Right atrium auricular region (tissue), 2 donors: ENCODE results near the gene UHRF1. TPM values are rescaled to one million over a fixed set of nuclear protein-coding genes. Genes with fewer than 3 reads are reported as not detected.
"Not testable (repeated sequence)": the region's sequence is repeated elsewhere in the genome, so short reads cannot be mapped to it uniquely, and the experiment has no call there.

Experiments
- DNase-seq: peaks from one replicate; pipeline ENCODE4 v3.0.0-alpha.2; 2019; ENCODE audit warnings: low spot score
- H3K27ac ChIP-seq, 2 donors: fragments of 200-600 bp; sonication (generic); 1 replicate in 1 of 2; 2 replicates in 1 of 2; pipeline ENCODE4 v1.5.1; 2016 to 2019
- H3K27me3 ChIP-seq, 2 donors: fragments of 200-600 bp; sonication (generic); one replicate each; pipeline versions ENCODE4 v1.5.1 to v1.6.0; 2017 to 2019
- H3K36me3 ChIP-seq: fragments of 200-600 bp; sonication (generic); one replicate; pipeline ENCODE4 v1.5.1; 2016
- H3K4me1 ChIP-seq, 2 donors: fragments of 200-600 bp; sonication (generic); one replicate each; pipeline versions ENCODE4 v1.5.1 to v1.6.0; 2017 to 2019
- H3K4me3 ChIP-seq, 2 donors: fragments of 200-600 bp; sonication (generic); 1 replicate in 1 of 2; 2 replicates in 1 of 2; pipeline ENCODE4 v1.5.1; 2017 to 2019; ENCODE audit warnings: mild to moderate bottlenecking in 1 of 2, moderate library complexity in 1 of 2
- H3K9me3 ChIP-seq, 2 donors: fragments of 200-600 bp; sonication (generic); one replicate each; pipeline ENCODE4 v1.5.1; 2019
- total RNA-seq, 2 donors: library from RNA; depleted of rRNA; stranded (reverse); fragments of >200 nt; gene quantifications; one replicate each; pipeline ENCODE4 v1.1.0, GENCODE V29; 2016
- TF ChIP-seq, protein P1 (sequence below), 2 donors: fragments of 200-600 bp; sonication (generic); IDR thresholded peaks; one replicate each; pipeline ENCODE4 v1.5.1; 2019; ENCODE audit warnings: antibody characterized with exemption in 2 of 2

UHRF1 gene
- total RNA-seq, 2 donors from 2014 or later, result 0.28 to 0.33 TPM

DNA sequence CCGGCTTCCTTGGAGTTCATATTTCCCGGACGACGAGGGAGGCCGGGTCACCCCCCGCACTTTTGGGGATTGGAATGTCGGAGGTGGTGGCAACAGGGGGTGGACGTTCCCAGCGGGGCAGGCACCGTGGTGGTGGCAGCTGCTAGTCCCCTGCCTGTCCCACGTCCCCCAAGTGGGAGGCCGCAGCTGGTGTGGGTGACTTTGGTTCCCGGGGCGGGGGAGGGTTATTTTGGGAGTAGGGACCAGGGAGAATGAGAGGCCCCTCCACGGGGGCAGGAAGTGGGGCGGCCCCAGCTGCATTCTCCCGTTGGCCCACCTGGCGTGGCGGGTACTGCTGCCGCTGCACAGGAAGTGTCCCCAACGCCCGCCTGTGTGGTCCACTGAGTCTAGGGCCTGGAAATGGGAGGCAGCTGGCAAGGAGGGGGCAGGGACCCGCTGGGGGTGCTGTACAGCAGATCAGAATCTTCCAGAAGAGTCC is 30.8 kb upstream of the UHRF1 start:
- H3K4me1 ChIP-seq, result peaks cover 0 to 9% of the 10 kb centered on the region in 2 donors
- H3K27me3 ChIP-seq, result no peaks in the 10 kb centered on the region
- H3K36me3 ChIP-seq, result no peaks in the 10 kb centered on the region
- no peak for DNase-seq
- H3K27ac ChIP-seq, result no peak overlapping the region
- H3K4me3 ChIP-seq, result no peak overlapping the region
- H3K9me3 ChIP-seq, result no peaks in the 10 kb centered on the region
- TF ChIP-seq, protein P1, sequence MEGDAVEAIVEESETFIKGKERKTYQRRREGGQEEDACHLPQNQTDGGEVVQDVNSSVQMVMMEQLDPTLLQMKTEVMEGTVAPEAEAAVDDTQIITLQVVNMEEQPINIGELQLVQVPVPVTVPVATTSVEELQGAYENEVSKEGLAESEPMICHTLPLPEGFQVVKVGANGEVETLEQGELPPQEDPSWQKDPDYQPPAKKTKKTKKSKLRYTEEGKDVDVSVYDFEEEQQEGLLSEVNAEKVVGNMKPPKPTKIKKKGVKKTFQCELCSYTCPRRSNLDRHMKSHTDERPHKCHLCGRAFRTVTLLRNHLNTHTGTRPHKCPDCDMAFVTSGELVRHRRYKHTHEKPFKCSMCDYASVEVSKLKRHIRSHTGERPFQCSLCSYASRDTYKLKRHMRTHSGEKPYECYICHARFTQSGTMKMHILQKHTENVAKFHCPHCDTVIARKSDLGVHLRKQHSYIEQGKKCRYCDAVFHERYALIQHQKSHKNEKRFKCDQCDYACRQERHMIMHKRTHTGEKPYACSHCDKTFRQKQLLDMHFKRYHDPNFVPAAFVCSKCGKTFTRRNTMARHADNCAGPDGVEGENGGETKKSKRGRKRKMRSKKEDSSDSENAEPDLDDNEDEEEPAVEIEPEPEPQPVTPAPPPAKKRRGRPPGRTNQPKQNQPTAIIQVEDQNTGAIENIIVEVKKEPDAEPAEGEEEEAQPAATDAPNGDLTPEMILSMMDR (IDR thresholded peaks at IDR 0.05), result no peak

DNA sequence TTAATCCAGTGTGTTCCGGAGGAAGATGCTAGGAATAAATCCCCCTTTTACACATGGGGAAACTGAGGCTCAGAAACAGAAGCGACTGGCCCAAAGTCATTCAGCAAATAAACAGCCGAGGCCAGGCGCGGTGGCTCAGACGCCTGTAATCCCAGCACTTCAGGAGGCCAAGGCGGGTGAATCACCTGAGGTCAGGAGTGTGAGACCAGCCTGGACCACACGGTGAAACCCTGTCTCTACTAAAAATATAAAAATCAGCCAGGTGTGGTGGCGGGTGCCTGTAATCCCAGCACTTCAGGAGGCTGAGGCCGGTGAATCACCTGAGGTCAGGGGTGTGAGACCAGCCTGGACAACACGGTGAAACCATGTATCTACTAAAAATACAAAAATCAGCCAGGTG is 30.3 kb upstream of the UHRF1 start:
- Histone ChIP-seq H3K9me3 (no peaks in the 10 kb centered on the region), H3K4me3 (no peak overlapping the region), H3K4me1 (peaks cover 0 to 9% of the 10 kb centered on the region in 2 donors), H3K27ac (no peak overlapping the region), H3K27me3 (no peaks in the 10 kb centered on the region), H3K36me3 (no peaks in the 10 kb centered on the region)
- DNase-seq, result no peak
- TF ChIP-seq, protein P1 (IDR thresholded peaks at IDR 0.05), result no peak

DNA sequence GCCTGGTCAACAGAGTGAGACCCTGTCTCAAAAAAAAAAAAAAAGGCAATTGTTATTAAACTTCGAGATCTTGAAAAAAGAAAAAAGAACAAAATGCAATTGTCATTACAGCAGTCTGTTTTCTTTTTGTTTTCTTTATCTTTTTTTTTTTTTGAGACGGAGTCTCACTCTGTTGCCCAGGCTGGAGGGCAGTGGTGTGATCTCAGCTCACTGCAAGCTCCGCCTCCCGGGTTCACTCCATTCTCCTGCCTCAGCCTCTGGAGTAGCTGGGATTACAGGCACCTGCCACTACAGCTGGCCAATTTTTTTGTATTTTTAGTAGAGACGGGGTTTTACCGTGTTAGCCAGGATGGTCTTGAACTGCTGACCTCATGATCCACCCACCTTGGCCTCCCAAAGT is 26.4 kb upstream of the UHRF1 start:
- not testable (repeated sequence) for H3K9me3 ChIP-seq, H3K27me3 ChIP-seq, H3K36me3 ChIP-seq, H3K4me1 ChIP-seq, H3K4me3 ChIP-seq, H3K27ac ChIP-seq, DNase-seq

DNA sequence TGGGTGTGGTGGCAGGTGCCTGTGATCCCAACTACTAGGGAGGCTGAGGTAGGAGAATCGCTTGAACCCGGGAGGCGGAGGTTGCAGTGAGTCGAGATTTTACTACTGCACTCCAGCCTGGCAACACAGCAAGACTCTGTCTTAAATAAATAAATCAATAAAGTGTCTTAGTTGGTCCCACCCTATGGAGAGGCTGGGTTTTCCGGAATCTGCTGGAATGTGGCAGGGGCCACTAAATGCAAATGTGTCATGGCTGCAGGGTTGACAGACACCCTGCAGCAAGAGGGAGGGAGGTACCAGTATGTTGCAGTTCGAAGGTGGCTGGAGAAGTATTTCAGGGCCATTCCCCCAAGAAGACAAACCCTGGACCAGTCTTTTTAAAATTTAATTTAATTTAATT is 24.3 kb upstream of the UHRF1 start:
- H3K4me1 ChIP-seq, H3K36me3 ChIP-seq, H3K27ac ChIP-seq, H3K9me3 ChIP-seq, H3K27me3 ChIP-seq, DNase-seq, H3K4me3 ChIP-seq: not testable (repeated sequence)

DNA sequence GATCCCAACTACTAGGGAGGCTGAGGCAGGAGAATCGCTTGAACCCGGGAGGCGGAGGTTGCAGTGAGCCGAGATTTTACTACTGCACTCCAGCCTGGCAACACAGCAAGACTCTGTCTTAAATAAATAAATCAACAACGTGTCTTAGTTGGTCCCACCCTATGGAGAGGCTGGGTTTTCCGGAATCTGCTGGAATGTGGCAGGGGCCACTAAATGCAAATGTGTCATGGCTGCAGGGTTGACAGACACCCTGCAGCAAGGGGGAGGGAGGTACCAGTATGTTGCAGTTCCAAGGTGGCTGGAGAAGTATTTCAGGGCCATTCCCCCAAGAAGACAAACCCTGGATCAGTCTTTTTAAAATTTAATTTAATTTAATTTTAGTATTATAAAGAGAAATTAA is 21.5 kb upstream of the UHRF1 start:
- not testable (repeated sequence) for H3K27ac ChIP-seq, H3K4me1 ChIP-seq, H3K4me3 ChIP-seq, H3K9me3 ChIP-seq, DNase-seq, H3K27me3 ChIP-seq, H3K36me3 ChIP-seq

DNA sequence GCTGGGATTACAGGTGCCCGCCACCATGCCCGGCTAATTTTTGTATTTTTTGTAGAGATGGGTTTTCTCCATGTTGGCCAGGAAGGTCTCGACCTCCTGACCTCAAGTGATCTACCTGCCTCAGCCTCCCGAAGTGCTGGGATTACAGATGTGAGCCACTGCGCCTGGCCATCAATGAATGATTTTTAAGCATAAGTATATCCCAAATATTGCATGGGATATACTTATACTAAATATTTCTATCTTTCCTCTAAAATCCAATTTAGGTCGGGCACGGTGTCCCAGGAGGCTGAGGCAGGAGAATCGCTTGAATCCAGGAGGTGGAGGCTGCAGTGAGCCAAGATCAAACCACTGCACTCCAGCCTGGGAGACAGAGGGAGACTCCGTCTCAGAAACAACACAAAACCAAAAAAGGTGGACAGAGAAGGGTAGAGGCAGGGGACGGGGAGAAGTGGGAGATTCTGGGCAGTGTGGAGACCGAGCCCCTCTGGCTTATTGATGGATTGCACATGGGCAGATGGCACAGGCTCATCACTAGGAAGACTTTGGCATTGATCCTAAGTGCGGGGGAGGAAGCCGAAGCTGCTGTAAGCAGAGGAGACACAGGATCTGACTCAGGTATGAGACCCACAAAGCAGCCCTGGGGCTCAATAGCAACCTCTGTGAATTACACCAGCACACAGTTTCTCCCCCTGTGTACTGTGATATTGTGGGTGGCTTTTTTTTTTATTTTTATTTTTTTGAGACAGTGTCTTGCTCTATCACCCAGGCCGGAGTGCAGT is 20.1 kb upstream of the UHRF1 start:
- no peak overlapping the region for H3K27ac ChIP-seq
- TF ChIP-seq, protein P1 (IDR thresholded peaks at IDR 0.05), result no peak
- H3K36me3 ChIP-seq, result no peaks in the 10 kb centered on the region
- no peaks in the 10 kb centered on the region for H3K9me3 ChIP-seq
- no peaks in the 10 kb centered on the region for H3K4me1 ChIP-seq
- DNase-seq, result no peak
- no peak overlapping the region for H3K4me3 ChIP-seq
- no peaks in the 10 kb centered on the region for H3K27me3 ChIP-seq

DNA sequence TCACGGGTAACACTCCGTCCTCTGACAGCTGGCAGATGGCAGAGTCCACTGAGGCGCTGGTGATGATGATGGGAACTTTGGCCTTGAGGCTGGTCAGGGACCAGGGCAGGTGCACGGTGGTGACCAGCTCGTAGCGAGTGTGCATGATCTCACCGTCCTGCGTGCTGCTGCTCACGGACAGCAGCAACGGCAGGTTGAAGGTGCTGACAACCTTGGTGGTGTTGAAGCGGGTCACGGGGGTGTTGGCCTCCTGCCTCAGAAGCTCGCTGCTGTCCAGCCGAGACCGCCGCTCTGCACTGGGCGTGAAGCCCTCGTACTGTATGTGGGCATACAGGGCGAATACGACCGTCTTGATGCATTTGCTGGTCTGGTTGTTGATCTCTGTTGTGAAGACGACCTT is 18.2 kb upstream of the UHRF1 start:
- no peaks in the 10 kb centered on the region for H3K36me3 ChIP-seq
- TF ChIP-seq, protein P1 (IDR thresholded peaks at IDR 0.05), result no peak
- no peak for DNase-seq
- H3K27ac ChIP-seq, result no peak overlapping the region
- H3K27me3 ChIP-seq, result no peaks in the 10 kb centered on the region
- no peaks in the 10 kb centered on the region for H3K9me3 ChIP-seq
- H3K4me3 ChIP-seq, result no peak overlapping the region
- H3K4me1 ChIP-seq, result no peaks in the 10 kb centered on the region

DNA sequence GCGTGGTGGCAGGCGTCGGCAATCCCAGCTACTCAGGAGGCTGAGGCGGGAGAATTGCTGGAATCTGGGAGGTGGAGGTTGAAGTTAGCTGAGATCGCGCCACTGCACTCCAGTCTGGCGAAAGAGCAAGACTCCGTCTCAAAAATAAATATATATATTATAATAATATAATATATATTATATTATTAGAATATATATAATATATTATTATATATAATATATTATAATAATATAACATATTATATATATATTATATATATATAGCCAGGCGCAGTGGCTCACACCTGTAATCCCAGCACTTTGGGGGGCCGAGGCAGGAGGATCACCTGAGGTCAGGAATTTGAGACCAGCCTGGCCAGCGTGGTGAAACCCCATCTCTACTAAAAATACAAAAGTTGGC is 16.3 kb upstream of the UHRF1 start:
- not testable (repeated sequence) for H3K4me3 ChIP-seq, H3K36me3 ChIP-seq, H3K27ac ChIP-seq, H3K27me3 ChIP-seq, DNase-seq, H3K9me3 ChIP-seq, H3K4me1 ChIP-seq
